RCC 7860 (cell line): ENCODE results near the gene ELOA2.
A peak's percentile ranks its signal among the peaks of the same experiment; 100 is the strongest.
"Not testable (repeated sequence)": the region's sequence is repeated elsewhere in the genome, so short reads cannot be mapped to it uniquely, and the experiment has no call there.

Source experiments
- DNase-seq: peaks from one replicate; pipeline ENCODE4 v3.0.0-alpha.2; 2015; ENCODE audit warnings: low spot score
- FAIRE-seq: peaks from 2 replicates; lab custom pipeline; 2012; peaks lifted over from hg19 to GRCh38; lab: Jason Lieb, UNC

Gene ELOA2, protein sequence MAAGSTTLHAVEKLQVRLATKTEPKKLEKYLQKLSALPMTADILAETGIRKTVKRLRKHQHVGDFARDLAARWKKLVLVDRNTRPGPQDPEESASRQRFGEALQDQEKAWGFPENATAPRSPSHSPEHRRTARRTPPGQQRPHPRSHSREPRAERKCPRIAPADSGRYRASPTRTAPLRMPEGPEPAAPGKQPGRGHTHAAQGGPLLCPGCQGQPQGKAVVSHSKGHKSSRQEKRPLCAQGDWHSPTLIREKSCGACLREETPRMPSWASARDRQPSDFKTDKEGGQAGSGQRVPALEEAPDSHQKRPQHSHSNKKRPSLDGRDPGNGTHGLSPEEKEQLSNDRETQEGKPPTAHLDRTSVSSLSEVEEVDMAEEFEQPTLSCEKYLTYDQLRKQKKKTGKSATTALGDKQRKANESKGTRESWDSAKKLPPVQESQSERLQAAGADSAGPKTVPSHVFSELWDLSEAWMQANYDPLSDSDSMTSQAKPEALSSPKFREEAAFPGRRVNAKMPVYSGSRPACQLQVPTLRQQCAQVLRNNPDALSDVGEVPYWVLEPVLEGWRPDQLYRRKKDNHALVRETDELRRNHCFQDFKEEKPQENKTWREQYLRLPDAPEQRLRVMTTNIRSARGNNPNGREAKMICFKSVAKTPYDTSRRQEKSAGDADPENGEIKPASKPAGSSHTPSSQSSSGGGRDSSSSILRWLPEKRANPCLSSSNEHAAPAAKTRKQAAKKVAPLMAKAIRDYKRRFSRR

GRCh38 chr18:47035156-47035671, at the start of gene ELOA2:
TSS of gene ELOA2 (minus strand) at chr18:47035621. CDS start at chr18:47035264, 357 bp downstream.
- DNase-seq (no peak), FAIRE-seq (no peak)

DNA sequence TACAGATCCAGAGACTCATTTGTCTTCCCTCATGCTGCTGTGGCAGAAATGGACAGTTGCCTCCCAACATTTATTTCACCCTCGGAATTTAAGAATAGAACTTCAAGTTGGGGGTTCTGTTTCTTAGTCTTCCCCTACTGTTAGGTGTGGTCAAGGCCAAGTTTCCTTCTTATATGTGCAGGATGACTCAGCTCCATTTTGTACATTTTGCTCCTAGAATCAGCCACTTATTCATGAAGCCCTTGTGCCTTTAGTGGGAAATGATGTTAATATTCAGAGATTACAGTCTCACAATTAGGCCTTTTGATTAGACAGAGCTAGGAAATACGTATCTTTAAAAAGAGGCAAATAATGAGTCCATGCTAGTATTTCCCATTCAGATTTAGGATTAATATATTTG, 46.2 kb upstream of the ELOA2 start:
- DNase-seq, result no peak
- FAIRE-seq, result no peak

DNA sequence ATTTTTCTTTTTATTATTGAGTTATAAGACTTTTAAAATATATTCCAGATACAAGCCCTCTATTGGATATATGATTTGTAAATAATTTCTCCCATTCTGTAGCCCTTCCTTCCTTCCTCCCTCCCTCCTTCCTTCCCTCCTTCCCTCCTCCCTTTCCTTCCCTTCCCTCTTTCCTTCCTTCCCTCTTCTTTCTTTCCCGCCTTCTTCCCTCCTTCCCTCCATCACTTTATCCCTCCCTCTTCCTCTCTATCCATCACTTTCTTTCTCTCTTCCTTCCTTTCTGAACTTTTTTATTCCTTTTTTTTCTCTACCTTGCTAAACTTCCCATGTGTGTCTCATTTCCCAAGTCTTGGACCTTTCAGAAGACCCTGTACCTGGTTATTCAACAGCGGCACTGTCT, 45.5 kb upstream of the ELOA2 start:
- FAIRE-seq (no peak), DNase-seq (no peak)

GRCh38 chr18:47077111-47077510, 41.7 kb upstream of the ELOA2 start:
- DNase-seq (no peak), FAIRE-seq (no peak)

DNA sequence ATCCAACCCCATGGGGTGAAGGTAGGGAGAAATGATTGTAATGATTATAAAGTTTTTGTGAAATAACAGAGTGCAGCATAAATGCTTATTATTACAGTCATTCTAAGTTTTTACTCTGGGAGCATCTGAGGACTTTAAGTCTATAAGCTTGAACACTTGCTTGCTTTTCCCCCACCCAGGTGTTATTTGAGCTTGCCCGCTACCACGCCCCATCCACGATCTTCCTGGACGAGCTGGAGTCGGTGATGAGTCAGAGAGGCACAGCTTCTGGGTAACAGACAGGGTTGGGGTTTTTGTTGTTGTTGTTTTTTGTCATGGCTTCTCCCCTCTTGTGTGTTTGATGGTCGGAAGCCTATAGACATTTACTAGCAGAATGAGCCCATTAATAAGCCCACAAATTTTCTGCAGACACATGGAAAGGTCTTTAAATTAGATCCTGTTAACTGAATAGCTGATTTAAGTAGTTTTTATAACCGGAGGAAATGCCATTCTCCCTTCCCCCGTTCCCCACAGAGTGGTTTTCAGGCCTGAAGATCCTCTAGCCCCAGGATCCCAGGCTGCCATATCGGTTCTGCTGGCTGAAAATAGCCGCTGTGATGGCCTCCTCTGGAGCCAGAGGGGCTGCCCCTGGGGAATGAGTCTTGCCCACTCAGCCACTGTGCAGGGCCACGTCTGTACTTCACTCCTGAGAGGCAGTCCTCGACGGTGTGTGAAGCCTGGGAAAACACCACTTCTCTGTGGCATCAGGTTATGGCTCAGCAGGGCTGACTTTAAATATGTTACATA, 39.9 kb upstream of the ELOA2 start:
- DNase-seq (no peak), FAIRE-seq (no peak)

- FAIRE-seq (no peak), DNase-seq (no peak)
Measured at GRCh38 chr18:47067648-47068047, 32.2 kb upstream of the ELOA2 start.

DNA sequence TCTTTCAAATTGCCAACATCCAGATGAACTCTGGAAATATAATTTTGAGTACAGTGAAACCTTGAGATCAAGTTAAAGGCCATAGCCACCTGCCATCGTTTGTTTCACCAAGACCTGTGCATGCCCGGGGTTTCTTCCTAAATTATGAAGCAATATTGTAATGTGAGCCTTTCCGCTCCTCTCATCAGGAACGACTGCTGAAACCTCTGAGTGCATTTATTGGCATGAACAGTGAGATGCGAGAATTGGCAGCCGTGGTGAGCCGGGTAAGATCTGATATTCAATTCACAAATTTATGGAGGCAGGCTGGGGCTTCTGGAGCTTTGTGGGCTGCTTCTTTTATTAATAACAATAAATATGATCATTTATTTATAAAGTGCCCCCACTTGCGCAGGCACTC, 27.7 kb upstream of the ELOA2 start:
- FAIRE-seq (no peak), DNase-seq (no peak)

DNA sequence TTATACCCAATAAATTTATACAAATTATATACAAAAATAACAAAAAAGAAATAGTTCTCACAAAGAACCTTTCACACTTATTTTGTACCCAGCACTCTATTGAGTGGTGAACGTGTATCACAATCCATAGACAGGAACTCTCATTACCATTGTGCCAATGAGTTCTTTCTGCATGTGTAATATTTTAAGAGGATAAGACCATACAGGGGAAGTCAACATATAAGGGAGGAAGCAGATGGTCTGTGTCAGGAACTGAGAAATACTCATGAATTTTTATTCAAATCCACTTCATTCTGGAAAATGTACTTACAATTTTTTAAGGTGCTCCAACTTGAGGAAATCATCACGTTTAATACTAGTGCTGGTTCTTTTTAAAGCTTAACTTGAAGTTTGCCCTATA, 27.1 kb upstream of the ELOA2 start:
- DNase-seq, result no peak
- FAIRE-seq, result no peak

- FAIRE-seq (no peak), DNase-seq (no peak)
Measured at GRCh38 chr18:47054369-47054768, 18.9 kb upstream of the ELOA2 start.

DNA sequence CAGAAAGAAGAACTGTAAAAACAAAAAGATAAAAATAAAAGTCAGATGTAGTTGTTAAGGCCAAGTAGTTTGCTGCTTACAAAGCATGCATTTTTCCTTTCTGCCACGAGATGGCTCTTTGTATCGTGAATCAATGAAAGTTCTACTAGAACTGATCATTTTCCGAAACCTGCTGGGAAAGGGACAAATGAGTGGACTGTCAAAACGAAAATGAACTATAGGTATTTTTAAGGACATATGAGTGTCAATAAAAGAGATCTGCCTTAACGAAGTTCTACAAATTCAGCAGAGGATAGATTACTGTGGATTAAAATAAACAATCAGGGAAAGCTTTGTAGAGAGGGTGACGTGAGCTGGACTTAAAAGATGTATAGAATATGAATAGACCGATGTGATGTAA, 15.0 kb upstream of the ELOA2 start:
- DNase-seq, result peak; percentile 11

GRCh38 chr18:47040982-47041381, 5.6 kb upstream of the ELOA2 start:
- DNase-seq (no peak), FAIRE-seq (no peak)

More for the DNA sequence above, 15.0 kb upstream of the ELOA2 start:
- peak; percentile 62 for FAIRE-seq

DNA sequence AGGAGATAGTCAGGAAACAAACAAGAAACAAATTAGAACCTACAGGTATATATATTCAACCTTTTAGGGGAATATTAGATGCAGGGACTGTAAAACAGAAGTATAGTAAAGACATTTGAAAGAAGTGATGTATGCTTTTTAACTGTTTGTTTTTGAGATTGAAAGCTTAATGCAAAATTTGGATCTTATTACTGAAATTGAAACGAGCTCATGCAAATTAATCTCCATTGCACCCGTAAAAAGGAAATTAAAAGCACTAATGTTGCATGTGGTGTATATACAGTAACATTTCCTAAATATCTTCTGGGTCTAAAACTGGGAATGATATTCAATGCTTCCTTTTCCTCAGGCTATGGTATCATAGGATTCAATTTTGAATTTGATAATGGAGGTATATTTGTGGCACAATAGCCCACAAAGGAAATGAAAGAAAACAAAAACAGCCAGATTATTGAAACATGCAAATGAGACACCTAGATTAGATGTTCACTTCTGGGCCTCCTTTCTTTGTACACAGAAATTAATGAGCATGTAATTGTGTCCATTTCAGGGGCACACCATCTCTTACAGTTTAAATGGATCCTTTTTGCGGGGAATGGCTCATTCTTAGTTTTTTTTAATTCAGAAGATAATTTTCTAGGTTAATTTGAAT, 1.6 kb upstream of the ELOA2 start:
- no peak for DNase-seq
- FAIRE-seq, result no peak

GRCh38 chr18:47036298-47036874, 965 bp upstream of the ELOA2 start:
- DNase-seq, result peak; percentile 8
- FAIRE-seq, result no peak

- DNase-seq, FAIRE-seq: not testable (repeated sequence)
Measured at GRCh38 chr18:47034591-47034990, 830 bp downstream of the ELOA2 start.

- DNase-seq (no peak), FAIRE-seq (no peak)
Measured at GRCh38 chr18:47032945-47033344, 2.5 kb downstream of the ELOA2 start.

DNA sequence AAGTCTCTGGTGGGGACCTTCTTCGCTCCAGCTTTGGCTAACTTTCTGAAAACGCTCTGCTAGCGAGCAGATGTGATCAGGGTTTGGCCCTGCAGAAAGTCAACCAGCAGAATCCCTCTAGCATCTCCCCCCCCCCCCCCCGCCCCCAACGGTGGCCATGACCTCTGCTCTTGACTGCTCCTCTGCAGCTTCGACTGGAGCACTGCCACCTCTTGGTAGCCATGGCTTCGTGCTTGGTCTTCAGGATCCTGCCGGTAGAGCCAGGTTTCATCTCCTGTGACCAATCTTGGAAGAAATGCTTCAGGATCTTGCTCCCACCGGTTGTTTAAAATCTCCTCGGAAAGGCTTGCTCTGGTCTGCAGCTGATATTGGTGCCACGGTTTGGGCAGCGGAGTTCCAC, 4.5 kb downstream of the ELOA2 start:
- FAIRE-seq, DNase-seq: not testable (repeated sequence)

DNA sequence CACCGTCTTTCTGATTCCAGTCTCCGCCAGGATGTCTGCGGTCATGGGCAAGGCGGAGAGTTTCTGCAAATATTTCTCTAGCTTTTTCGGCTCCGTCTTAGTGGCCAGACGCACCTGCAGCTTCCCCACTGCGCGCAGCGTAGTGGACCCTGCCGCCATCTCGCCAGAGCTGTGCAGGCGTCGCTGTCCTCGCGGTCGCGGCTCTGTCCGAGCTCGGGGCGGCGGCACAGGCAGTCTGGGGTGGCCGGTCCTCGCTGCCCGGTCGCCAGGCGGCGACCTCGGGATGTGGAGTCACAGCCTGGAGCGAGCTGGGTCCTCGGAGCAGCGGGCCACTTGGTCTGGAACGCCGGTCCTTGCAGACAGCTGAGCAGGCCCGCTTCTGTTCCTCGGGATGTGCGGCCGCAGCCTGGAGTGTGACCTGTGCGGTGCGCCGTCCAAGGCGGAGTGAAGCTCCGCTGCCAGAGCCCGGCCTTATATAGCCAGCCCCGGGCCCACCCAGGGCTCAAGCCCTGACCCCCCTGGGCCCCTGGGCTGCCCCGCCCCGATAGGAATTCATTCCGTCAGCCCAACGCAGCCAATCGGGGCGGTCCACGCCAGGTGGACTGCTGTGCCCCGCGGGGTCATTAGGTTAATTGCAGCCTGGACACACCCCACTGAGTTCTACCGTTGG, 5.6 kb downstream of the ELOA2 start:
- DNase-seq, FAIRE-seq: not testable (repeated sequence)

DNA sequence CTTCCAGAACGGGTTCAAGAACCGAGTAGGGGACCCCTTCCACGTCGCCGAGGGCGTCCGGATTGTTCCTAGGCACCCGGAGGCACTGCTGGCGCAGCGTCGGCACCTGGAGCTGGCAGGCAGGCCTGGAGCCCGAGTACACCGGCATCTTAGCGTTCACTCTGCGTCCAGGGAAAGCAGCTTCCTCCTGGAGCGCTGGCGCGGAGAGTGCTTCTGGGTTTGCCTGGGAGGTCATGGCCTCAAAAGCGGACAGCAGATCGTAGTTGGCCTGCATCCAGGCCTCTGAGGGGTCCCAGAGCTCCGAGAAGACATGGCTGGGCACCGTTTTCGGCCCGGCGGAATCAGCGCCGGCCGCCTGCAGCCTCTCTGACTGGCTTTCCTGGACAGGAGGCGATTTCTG, 6.7 kb downstream of the ELOA2 start:
- FAIRE-seq, result not testable (repeated sequence)

DNA sequence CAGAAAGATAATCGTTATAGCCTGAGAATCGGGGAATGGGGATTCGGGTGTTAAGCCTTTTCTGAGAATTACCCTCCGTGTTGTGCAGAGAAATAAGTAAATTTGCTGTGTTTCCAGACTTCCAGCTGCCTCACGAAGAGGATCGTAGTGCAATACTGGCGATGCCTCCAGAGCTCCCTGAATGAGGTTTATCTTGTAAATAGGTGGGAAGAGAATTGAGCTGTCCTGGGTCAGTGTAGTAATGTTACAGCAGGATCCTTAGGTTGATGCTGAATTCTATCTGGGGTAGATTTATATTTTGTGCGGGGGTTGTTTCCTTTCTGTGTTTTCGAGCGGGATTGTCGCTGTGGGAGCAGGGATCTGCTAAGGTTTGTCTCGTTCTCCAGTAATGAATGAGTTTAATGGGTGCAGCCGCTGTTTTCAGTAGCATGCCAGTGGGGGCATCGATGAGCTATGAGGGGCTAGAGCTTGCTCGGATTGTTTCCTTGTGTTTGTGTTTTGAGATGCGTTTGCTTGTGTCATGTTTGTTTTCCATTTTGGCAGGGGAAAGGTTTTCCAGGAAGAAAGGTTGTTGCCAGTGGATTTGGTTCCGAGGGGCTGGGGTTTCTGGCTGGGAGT, 9.8 kb downstream of the ELOA2 start:
- not testable (repeated sequence) for DNase-seq, FAIRE-seq

More for the DNA sequence above, 6.7 kb downstream of the ELOA2 start:
- DNase-seq, result not testable (repeated sequence)
